Left ventricle myocardium inferior (tissue), 1 donor: Measurements from ENCODE around the gene ABHD14A. TPM values are rescaled to one million over a fixed set of nuclear protein-coding genes. Genes with fewer than 3 reads are reported as not detected.

ENCODE experiments used
- DNase-seq: peaks from one replicate; pipeline ENCODE4 v3.0.0-alpha.2; 2020
- H3K27ac ChIP-seq: fragments of 200-600 bp; replicated peaks from 2 replicates; pipeline ENCODE4 v1.8.0; 2021
- H3K27me3 ChIP-seq: fragments of 200-600 bp; 2 replicates; pipeline ENCODE4 v1.8.0; 2021; ENCODE audit warnings: low read depth
- H3K36me3 ChIP-seq: fragments of 200-600 bp; 2 replicates; pipeline ENCODE4 v1.8.0; 2021
- H3K4me1 ChIP-seq: fragments of 200-600 bp; 2 replicates; pipeline ENCODE4 v1.8.0; 2021
- H3K4me3 ChIP-seq: fragments of 200-600 bp; 2 replicates; pipeline ENCODE4 v1.8.0; 2021; ENCODE audit warnings: mild to moderate bottlenecking, moderate library complexity
- H3K9me3 ChIP-seq: fragments of 200-600 bp; replicated peaks from 2 replicates; pipeline ENCODE4 v1.8.0; 2021
- intact Hi-C: fragments of 100-400 bp; cut with micrococcal nuclease; formaldehyde crosslinking; loops from one replicate; pipeline ENCODE4 v1.11.0; 2022
- total RNA-seq: library from RNA; stranded (reverse); fragmentation: NEBNext Ultra II Directional; extraction: Animal tissue kit (Norgen Biotek cat#: 25700); gene quantifications from one replicate; pipeline ENCODE4 v1.2.1, GENCODE V29; 2021
- TF ChIP-seq, protein P1 (sequence below): fragments of 200-600 bp; IDR thresholded peaks from 2 replicates; pipeline ENCODE4 v1.8.0; 2021; ENCODE audit warnings: antibody characterized with exemption, mild to moderate bottlenecking, borderline replicate concordance
- donor health status: DM: no; HTN: yes; CAD: no; lungs with severe emphysema.

Gene ABHD14A
- total RNA-seq, 1 donor from 2014 or later, result 25.8 TPM

DNA sequence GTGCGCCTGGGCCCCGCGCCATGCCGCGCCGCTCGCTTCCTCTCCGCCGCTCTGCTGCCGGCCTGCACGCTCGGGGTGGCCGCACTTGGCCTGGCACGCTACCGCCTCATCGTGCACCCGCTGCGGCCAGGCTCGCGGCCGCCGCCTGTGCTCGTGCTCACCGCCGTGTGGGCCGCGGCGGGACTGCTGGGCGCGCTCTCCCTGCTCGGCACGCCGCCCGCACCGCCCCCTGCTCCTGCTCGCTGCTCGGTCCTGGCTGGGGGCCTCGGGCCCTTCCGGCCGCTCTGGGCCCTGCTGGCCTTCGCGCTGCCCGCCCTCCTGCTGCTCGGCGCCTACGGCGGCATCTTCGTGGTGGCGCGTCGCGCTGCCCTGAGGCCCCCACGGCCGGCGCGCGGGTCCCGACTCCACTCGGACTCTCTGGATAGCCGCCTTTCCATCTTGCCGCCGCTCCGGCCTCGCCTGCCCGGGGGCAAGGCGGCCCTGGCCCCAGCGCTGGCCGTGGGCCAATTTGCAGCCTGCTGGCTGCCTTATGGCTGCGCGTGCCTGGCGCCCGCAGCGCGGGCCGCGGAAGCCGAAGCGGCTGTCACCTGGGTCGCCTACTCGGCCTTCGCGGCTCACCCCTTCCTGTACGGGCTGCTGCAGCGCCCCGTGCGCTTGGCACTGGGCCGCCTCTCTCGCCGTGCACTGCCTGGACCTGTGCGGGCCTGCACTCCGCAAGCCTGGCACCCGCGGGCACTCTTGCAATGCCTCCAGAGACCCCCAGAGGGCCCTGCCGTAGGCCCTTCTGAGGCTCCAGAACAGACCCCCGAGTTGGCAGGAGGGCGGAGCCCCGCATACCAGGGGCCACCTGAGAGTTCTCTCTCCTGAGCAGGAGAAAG lies 18.7 kb upstream of the ABHD14A start:
- Histone ChIP-seq H3K27me3 (no peaks in the 10 kb centered on the region), H3K27ac (peak overlapping the region; percentile 88), H3K36me3 (peaks cover 39% of the 10 kb centered on the region), H3K9me3 (no peaks in the 10 kb centered on the region), H3K4me3 (peak overlapping the region; percentile 65), H3K4me1 (peaks cover 26% of the 10 kb centered on the region)
- DNase-seq, result peak; percentile 58
- intact Hi-C loops, result no loop called here
- TF ChIP-seq, protein P1, sequence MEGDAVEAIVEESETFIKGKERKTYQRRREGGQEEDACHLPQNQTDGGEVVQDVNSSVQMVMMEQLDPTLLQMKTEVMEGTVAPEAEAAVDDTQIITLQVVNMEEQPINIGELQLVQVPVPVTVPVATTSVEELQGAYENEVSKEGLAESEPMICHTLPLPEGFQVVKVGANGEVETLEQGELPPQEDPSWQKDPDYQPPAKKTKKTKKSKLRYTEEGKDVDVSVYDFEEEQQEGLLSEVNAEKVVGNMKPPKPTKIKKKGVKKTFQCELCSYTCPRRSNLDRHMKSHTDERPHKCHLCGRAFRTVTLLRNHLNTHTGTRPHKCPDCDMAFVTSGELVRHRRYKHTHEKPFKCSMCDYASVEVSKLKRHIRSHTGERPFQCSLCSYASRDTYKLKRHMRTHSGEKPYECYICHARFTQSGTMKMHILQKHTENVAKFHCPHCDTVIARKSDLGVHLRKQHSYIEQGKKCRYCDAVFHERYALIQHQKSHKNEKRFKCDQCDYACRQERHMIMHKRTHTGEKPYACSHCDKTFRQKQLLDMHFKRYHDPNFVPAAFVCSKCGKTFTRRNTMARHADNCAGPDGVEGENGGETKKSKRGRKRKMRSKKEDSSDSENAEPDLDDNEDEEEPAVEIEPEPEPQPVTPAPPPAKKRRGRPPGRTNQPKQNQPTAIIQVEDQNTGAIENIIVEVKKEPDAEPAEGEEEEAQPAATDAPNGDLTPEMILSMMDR, result peak; percentile 60

DNA sequence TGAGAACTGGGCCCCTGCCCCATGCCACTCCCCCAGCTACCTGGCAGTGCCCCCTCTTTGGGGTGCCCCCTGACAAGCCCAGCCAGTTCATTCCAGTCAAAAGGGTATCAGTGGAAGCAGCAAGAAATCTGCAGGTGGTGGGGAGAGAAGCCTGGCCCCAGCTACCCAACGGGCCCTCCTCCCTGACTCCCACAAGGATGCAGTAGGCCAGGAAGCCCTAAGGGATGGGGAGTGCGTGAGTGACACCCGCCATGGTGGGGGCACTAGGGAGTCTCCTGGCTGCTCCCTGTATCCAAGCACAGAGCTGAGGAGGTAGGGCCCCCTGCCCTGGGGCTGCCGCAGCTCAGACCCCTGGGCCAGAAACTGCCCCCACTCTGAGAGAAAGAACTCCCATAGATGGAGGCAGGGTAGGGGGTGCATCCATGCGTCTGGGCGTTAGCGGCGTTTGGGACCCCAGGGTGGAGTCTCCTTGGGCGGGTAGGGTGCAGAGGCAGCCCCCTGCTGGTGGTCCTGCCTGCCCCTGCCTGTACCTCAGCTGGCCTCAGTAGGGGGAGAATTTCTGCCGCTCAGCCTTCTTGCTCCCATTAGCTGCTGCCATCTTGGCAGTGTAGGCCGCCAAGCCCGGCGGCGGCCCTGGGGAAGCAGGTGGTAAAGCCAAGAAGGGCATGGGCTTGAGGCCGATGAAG lies 17.2 kb upstream of the ABHD14A start:
- Histone ChIP-seq H3K4me3 (no peak overlapping the region), H3K9me3 (no peaks in the 10 kb centered on the region), H3K4me1 (peaks cover 41% of the 10 kb centered on the region), H3K27me3 (no peaks in the 10 kb centered on the region), H3K36me3 (peaks cover 39% of the 10 kb centered on the region), H3K27ac (no peak overlapping the region)
- TF ChIP-seq, protein P1, result no peak
- intact Hi-C loops, result no loop called here
- no peak for DNase-seq

DNA sequence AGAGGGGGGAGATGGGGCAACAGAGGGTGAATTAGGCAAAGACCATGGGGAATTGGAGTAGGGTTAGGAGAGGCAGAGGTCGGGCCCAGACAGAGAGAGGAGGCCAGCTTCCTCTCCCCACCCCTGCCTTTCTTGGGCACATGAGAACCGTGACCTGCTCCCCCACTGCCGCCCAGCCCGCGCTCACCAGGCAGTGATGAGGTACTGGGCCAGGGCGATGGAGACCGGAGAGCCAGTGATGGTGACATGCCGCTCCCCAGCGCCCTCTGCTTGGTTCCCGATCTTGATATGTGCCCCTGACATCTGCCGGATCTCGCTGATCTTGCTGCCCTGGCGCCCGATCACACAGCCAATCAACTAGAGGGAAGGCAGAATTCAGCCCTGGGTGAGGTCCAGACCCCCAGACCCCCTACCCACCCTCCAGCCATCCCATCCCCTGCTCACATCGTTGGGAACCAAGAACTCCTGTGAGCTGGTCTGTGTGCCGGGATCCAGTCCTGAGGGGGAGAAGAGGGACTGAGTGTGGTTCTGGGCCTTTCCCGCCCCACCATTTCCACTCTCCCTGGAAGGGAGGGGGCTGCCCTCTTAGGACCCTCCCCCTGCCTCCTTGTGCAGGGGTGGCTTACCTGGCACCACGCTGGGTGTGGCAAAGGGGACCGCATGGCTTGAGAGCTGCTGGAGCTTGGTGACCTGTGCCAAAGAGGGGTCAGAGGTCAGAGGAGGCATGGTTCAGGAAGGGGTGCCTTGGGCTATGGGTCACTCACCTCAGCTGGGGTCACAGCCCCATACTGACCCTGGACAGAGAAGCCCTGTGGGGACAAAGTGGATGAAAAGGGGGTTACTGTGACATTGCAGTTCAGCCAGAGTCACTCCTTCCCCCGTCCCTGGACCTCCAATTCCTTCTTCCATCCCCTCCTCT lies 16.0 kb upstream of the ABHD14A start:
- Histone ChIP-seq H3K4me1 (peaks cover 53% of the 10 kb centered on the region), H3K4me3 (no peak overlapping the region), H3K27ac (no peak overlapping the region), H3K9me3 (no peaks in the 10 kb centered on the region), H3K27me3 (no peaks in the 10 kb centered on the region), H3K36me3 (peaks cover 39% of the 10 kb centered on the region)
- TF ChIP-seq, protein P1, result no peak
- intact Hi-C loops, result no loop called here
- DNase-seq, result no peak

DNA sequence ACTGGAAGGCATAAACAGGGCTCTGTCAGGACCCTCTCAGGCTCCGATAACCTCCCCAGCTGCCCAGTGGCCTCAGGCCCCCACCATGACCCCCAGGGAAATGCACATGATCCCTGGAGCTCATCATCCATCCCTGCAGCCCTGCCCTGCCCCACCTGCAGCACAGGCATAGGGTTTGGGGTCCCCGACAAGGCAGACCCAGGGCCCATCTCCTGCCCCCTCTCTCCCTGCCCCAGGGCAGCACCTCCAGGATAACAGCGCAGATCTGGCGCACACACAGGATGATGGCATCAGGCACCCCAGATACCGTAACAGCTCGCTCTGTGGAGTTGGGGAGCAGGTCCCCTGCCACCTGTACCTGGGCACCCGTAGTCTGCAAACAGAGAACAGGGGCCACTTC lies 15.2 kb upstream of the ABHD14A start:
- Histone ChIP-seq H3K27ac (no peak overlapping the region), H3K9me3 (no peaks in the 10 kb centered on the region), H3K4me3 (no peak overlapping the region), H3K36me3 (peaks cover 39% of the 10 kb centered on the region), H3K4me1 (peaks cover 61% of the 10 kb centered on the region), H3K27me3 (no peaks in the 10 kb centered on the region)
- DNase-seq, result no peak
- TF ChIP-seq, protein P1, result no peak
- intact Hi-C loops, result no loop called here

DNA sequence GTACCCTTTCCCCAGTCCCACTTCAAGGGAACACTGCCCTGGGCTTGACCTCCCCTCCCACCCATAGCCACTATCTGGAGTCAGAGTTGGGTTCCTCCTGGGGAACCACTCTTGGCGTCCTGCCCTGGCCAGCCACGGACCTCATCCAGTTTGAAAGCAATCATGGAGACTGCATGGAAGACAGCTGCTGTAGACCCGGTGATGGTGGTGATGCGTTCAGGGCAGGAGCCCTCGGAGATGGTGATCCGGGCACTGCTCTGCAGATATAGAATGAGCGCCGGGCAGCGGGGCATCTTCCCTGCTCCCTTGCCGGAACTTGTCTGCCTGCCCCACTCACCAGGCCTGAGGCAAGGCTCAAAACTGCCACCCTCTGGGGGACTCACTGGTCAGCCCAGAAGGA lies 14.5 kb upstream of the ABHD14A start:
- H3K4me3 ChIP-seq, result no peak overlapping the region
- H3K27ac ChIP-seq, result no peak overlapping the region
- H3K36me3 ChIP-seq, result peaks cover 39% of the 10 kb centered on the region
- no peak for DNase-seq
- intact Hi-C loops, result no loop called here
- H3K9me3 ChIP-seq, result no peaks in the 10 kb centered on the region
- H3K4me1 ChIP-seq, result peaks cover 64% of the 10 kb centered on the region
- no peaks in the 10 kb centered on the region for H3K27me3 ChIP-seq
- TF ChIP-seq, protein P1, result no peak
